PC-9 (cell line): ENCODE results near the gene GDF7. TPM values are rescaled to one million over a fixed set of nuclear protein-coding genes. Genes with fewer than 3 reads are reported as not detected.

Experiments used
- BruUV-seq: library from RNA; stranded (reverse); fragments of 400-500 nt; replicated peaks from 2 replicates; lab custom pipeline; 2021; lab: Mats Ljungman, UMichigan
- CTCF ChIA-PET: fragments of 300-600 bp; sonication (Branson Sonifier 250); formaldehyde crosslinking; loops from one replicate; lab custom pipeline; 2022; ENCODE audit warnings: antibody characterized with exemption; lab: Charles Lee
- POLR2A ChIA-PET: fragments of 300-600 bp; sonication (Branson Sonifier 250); formaldehyde crosslinking; loops from one replicate; lab custom pipeline; 2022; ENCODE audit warnings: antibody characterized with exemption; ENCODE audit not compliant: unreplicated experiment; lab: Charles Lee
- DNase-seq, 2 experiments: peaks; one replicate each; pipeline versions ENCODE4 v3.0.0 to v3.0.0-alpha.2; 2015 to 2022; ENCODE audit warnings: mixed read lengths in 1 of 2
- H2AFZ ChIP-seq: fragments of 200-600 bp; sonication (generic); 2 replicates; pipeline ENCODE4 v1.8.1; 2017; ENCODE audit warnings: antibody characterized with exemption
- H3F3A ChIP-seq: fragments of 200-600 bp; sonication (generic); 2 replicates; pipeline ENCODE4 v1.8.1; 2017; ENCODE audit warnings: antibody characterized with exemption, mild to moderate bottlenecking, low read depth; ENCODE audit not compliant: insufficient read depth
- H3K27ac ChIP-seq: fragments of 200-600 bp; sonication (generic); 2 replicates; pipeline ENCODE4 v1.6.1; 2016; ENCODE audit warnings: mixed run types
- H3K27me3 ChIP-seq: fragments of 200-600 bp; sonication (generic); 2 replicates; pipeline ENCODE4 v1.6.1; 2016; ENCODE audit warnings: low read depth, mixed run types; ENCODE audit not compliant: insufficient read depth
- H3K36me3 ChIP-seq: fragments of 200-600 bp; sonication (generic); 2 replicates; pipeline ENCODE4 v1.6.1; 2016; ENCODE audit warnings: low read depth, mixed run types
- H3K4me1 ChIP-seq: fragments of 200-600 bp; sonication (generic); replicated peaks from 2 replicates; pipeline ENCODE4 v1.6.1; 2016; ENCODE audit warnings: mixed run types; ENCODE audit not compliant: insufficient read depth
- H3K4me2 ChIP-seq: fragments of 200-600 bp; sonication (generic); 2 replicates; pipeline ENCODE4 v1.6.1; 2017; ENCODE audit warnings: mixed run types
- H3K4me3 ChIP-seq: fragments of 200-600 bp; sonication (generic); 2 replicates; pipeline ENCODE4 v1.6.1; 2016; ENCODE audit warnings: mixed run types
- H3K79me2 ChIP-seq: fragments of 200-600 bp; sonication (generic); 2 replicates; pipeline ENCODE4 v1.6.1; 2017; ENCODE audit warnings: low read depth, mixed run types
- H3K9me2 ChIP-seq: fragments of 200-600 bp; sonication (generic); 2 replicates; pipeline ENCODE4 v1.8.1; 2017; ENCODE audit warnings: mild to moderate bottlenecking; ENCODE audit not compliant: insufficient read depth
- H3K9me3 ChIP-seq: fragments of 200-600 bp; sonication (generic); 2 replicates; pipeline ENCODE4 v1.8.1; 2016; ENCODE audit warnings: low read depth; ENCODE audit not compliant: insufficient read depth
- H4K20me1 ChIP-seq: fragments of 200-600 bp; sonication (generic); 2 replicates; pipeline ENCODE4 v1.8.1; 2017; ENCODE audit not compliant: insufficient read depth
- CTCF ChIP-seq: fragments of 200-600 bp; sonication (generic); conservative IDR thresholded peaks from 2 replicates; pipeline ENCODE4 v1.6.1; 2017; ENCODE audit warnings: mixed run types, antibody characterized with exemption, mild to moderate bottlenecking, moderate library complexity
- EZH2 ChIP-seq: fragments of 200-600 bp; sonication (generic); IDR thresholded peaks from 2 replicates; pipeline ENCODE4 v1.8.0; 2017; ENCODE audit warnings: antibody characterized with exemption, low read depth
- intact Hi-C: fragments of 100-400 bp; cut with micrococcal nuclease; formaldehyde crosslinking; loops from one replicate; pipeline ENCODE4 v1.10.0; 2022; ENCODE audit not compliant: unreplicated experiment
- total RNA-seq: library from RNA; stranded (reverse); gene quantifications from 2 replicates; pipeline ENCODE4 v1.2.3, GENCODE V29; 2021

The GDF7 gene
- total RNA-seq, 1 experiment from 2014 or later = 0.04 TPM

DNA sequence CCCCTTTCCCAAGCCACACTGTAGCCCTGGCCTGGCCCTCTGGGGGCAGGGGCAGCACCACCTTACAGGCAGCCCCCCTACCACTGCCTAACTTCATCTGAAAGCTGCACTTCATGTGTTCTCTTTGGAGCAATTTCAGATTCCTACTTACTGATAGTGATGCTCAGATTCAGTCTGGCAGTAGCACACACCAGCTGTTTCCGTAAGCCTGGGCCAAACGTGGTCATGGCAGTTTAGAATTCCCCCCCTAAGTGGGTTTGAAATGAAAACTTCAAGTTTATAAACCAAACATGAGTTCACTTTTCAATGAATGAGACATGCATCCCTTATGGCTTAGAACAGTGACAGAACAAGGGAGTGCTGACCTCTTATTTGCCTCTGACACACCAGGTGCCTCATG is 29.4 kb downstream of the GDF7 start:
- no peak for TF ChIP-seq EZH2
- TF ChIP-seq CTCF = no peak
- H3K27me3 ChIP-seq = no peaks in the 10 kb centered on the region
- intact Hi-C loops = no loop called here

DNA sequence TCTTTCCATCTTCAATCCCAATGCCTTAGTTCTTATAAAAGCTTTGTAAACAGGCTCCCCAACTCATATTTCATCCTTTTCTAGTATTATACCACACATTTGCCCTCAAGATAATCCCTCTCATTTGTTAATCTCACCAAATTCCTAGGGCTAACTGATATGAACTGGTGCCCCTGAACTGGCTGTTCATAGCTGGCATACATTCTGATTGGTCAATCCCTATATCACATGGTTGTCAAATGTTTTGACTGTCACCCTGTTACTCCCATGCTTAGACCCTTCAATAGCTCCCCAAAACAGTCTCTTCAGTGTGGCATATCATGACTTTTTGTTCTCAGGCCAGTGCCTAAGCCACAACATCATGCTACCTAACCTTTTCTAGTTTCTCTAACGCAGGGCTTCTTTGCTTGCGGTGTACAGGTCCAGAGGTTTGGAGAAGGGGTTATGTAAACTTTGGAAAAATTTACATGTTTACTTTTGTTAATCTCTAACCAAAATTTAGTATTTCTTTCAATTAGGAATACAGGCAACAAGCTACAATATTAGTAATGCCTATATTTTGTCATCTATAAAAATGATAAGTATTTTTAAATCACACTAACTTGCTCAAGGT is 30.5 kb downstream of the GDF7 start:
- Histone ChIP-seq H3K9me2 (no peaks in the 10 kb centered on the region), H2AFZ (no peak overlapping the region), H3K36me3 (no peaks in the 10 kb centered on the region; the same call in 1 of the 2 replicates), H3K27me3 (no peaks in the 10 kb centered on the region), H3K4me2 (no peak overlapping the region), H3K27ac (no peak overlapping the region), H3F3A (no peaks in the 10 kb centered on the region), H3K4me3 (no peak overlapping the region), H3K79me2 (no peaks in the 10 kb centered on the region), H3K4me1 (no peaks in the 10 kb centered on the region), H3K9me3 (no peaks in the 10 kb centered on the region), H4K20me1 (peaks cover 3% of the 10 kb centered on the region; the same call in 1 of the 2 replicates)
- BruUV-seq = no TSS peak
- CTCF ChIA-PET = no interaction called here
- DNase-seq = no peak
- TF ChIP-seq EZH2 (no peak), CTCF (no peak)
- intact Hi-C loops = no loop called here
- POLR2A ChIA-PET = no interaction called here

More for the DNA sequence above, 29.4 kb downstream of the GDF7 start:
- POLR2A ChIA-PET = no interaction called here
- H3F3A ChIP-seq = no peaks in the 10 kb centered on the region
- H3K9me2 ChIP-seq = no peaks in the 10 kb centered on the region
- H2AFZ ChIP-seq = no peak overlapping the region
- no peaks in the 10 kb centered on the region for H3K9me3 ChIP-seq
- peaks cover 2% of the 10 kb centered on the region; the same call in 1 of the 2 replicates for H4K20me1 ChIP-seq
- H3K4me2 ChIP-seq = no peak overlapping the region
- CTCF ChIA-PET = no interaction called here
- no peak overlapping the region for H3K4me3 ChIP-seq
- no peaks in the 10 kb centered on the region for H3K4me1 ChIP-seq
- BruUV-seq = no TSS peak
- H3K27ac ChIP-seq = no peak overlapping the region
- no peak for DNase-seq
- H3K79me2 ChIP-seq = no peaks in the 10 kb centered on the region
- H3K36me3 ChIP-seq = no peaks in the 10 kb centered on the region; the same call in 1 of the 2 replicates

- Histone ChIP-seq H3K4me3 (no peak overlapping the region), H3K4me1 (no peaks in the 10 kb centered on the region), H3K27ac (no peak overlapping the region), H3K9me2 (no peaks in the 10 kb centered on the region), H3K79me2 (no peaks in the 10 kb centered on the region), H4K20me1 (peaks cover 3% of the 10 kb centered on the region; the same call in 1 of the 2 replicates), H3K9me3 (no peaks in the 10 kb centered on the region), H3K4me2 (no peak overlapping the region), H2AFZ (no peak overlapping the region), H3F3A (no peaks in the 10 kb centered on the region), H3K36me3 (no peaks in the 10 kb centered on the region; the same call in 1 of the 2 replicates), H3K27me3 (no peaks in the 10 kb centered on the region)
- intact Hi-C loops = no loop called here
- ChIA-PET POLR2A (no interaction called here), CTCF (no interaction called here)
- DNase-seq = no peak
- no TSS peak for BruUV-seq
- TF ChIP-seq CTCF (no peak), EZH2 (no peak)
These were observed 32.1 kb downstream of the GDF7 start for GRCh38 chr2:20698916-20699613.
